Esophagus muscularis mucosa (tissue), 4 donors: Measurements from ENCODE around the gene NEO1. TPM values are rescaled to one million over a fixed set of nuclear protein-coding genes. Genes with fewer than 3 reads are reported as not detected.

ENCODE experiments used
- DNase-seq: peaks from one replicate; pipeline ENCODE4 v3.0.0-alpha.2; 2017; ENCODE audit errors: extremely low spot score
- H3K27ac ChIP-seq, 4 donors: fragments of 200-600 bp; sonication (generic); replicated peaks in 1 of 4; 1 replicate in 3 of 4; 2 replicates in 1 of 4; pipeline ENCODE4 v1.5.1; 2016 to 2019; ENCODE audit warnings: mild to moderate bottlenecking in 1 of 4
- H3K27me3 ChIP-seq, 4 donors: fragments of 200-600 bp; sonication (generic); one replicate each; pipeline versions ENCODE4 v1.5.1 to v1.6.0; 2016 to 2019
- H3K36me3 ChIP-seq, 4 donors: fragments of 200-600 bp; sonication (generic); one replicate each; pipeline ENCODE4 v1.5.1; 2016 to 2019
- H3K4me1 ChIP-seq, 4 donors: fragments of 200-600 bp; sonication (generic); one replicate each; pipeline ENCODE4 v1.5.1; 2016 to 2019
- H3K4me3 ChIP-seq, 4 donors: fragments of 200-600 bp; sonication (generic); 1 replicate in 2 of 4; 2 replicates in 2 of 4; pipeline ENCODE4 v1.5.1; 2016 to 2019; ENCODE audit warnings: mild to moderate bottlenecking in 4 of 4, moderate library complexity in 1 of 4
- H3K9me3 ChIP-seq, 4 donors: fragments of 200-600 bp; sonication (generic); 1 replicate in 3 of 4; 2 replicates in 1 of 4; pipeline ENCODE4 v1.5.1; 2016 to 2019
- CTCF ChIP-seq, 3 experiments: fragments of 200-600 bp in 2 of 3; fragments of 450-650 bp in 1 of 3; sonication (generic) in 2 of 3; IDR thresholded peaks; one replicate each; pipeline ENCODE4 v1.5.1; 2017 to 2019; ENCODE audit warnings: antibody characterized with exemption in 3 of 3, mild to moderate bottlenecking in 2 of 3, moderate library complexity in 1 of 3
- EP300 ChIP-seq: sonication (generic); formaldehyde crosslinking; IDR thresholded peaks from one replicate; pipeline ENCODE4 v1.6.1; 2017; ENCODE audit warnings: antibody characterized with exemption
- POLR2A ChIP-seq: fragments of 450-650 bp; IDR thresholded peaks from one replicate; pipeline ENCODE4 v1.6.1; 2017; ENCODE audit warnings: antibody characterized with exemption, moderate library complexity, mild to moderate bottlenecking, low read depth
- POLR2AphosphoS5 ChIP-seq, 2 donors: sonication (generic); formaldehyde crosslinking; IDR thresholded peaks; one replicate each; pipeline ENCODE4 v1.6.1; 2017; ENCODE audit warnings: antibody characterized with exemption in 2 of 2
- WGBS: methylation state at CpG from one replicate; pipeline ENCODE4 v1.1.5; 2018; 5-methylcytosine and 5-hydroxymethylcytosine counted together
- intact Hi-C: fragments of 100-400 bp; cut with DNase I; formaldehyde crosslinking; loops from one replicate; pipeline ENCODE4 v1.15.1; 2023
- total RNA-seq, 4 donors: library from RNA; depleted of rRNA; stranded (reverse); fragments of >200 nt; gene quantifications; one replicate each; pipeline versions ENCODE4 v1.1.0 to v1.2.1, GENCODE V29; 2016

The NEO1 gene
- total RNA-seq, 4 donors from 2014 or later = 38.2 to 61.2 (median 53.5) TPM

- WGBS = 100% methylated on average over 1 of the region's 1 CpG
- intact Hi-C loops = no loop called here
Measured at GRCh38 chr15:73110201-73110600, 57.9 kb downstream of the NEO1 start.

GRCh38 chr15:73114064-73114463, 61.8 kb downstream of the NEO1 start:
- intact Hi-C loops = no loop called here
- H3K27me3 ChIP-seq = no peaks in the 10 kb centered on the region
- WGBS = 87% methylated on average over 7 of the region's 7 CpGs

More at GRCh38 chr15:73110201-73110600, 57.9 kb downstream of the NEO1 start:
- Histone ChIP-seq H3K4me3 (no peak overlapping the region), H3K27ac (no peak overlapping the region), H3K9me3 (no peaks in the 10 kb centered on the region), H3K36me3 (no peaks in the 10 kb centered on the region), H3K4me1 (no peaks in the 10 kb centered on the region), H3K27me3 (no peaks in the 10 kb centered on the region)
- no peak for TF ChIP-seq CTCF (IDR thresholded peaks at IDR 0.05)
- no peak for TF ChIP-seq POLR2AphosphoS5 (IDR thresholded peaks at IDR 0.05)
- no peak for TF ChIP-seq EP300
- TF ChIP-seq POLR2A = no peak
- DNase-seq = no peak

GRCh38 chr15:73116164-73116563, 63.9 kb downstream of the NEO1 start:
- WGBS = 89% methylated on average over 2 of the region's 2 CpGs
- TF ChIP-seq CTCF (IDR thresholded peaks at IDR 0.05) = no peak
- TF ChIP-seq POLR2A = no peak
- TF ChIP-seq POLR2AphosphoS5 (IDR thresholded peaks at IDR 0.05) = no peak
- no peak overlapping the region for H3K27ac ChIP-seq
- H3K9me3 ChIP-seq = no peaks in the 10 kb centered on the region
- DNase-seq = no peak
- H3K36me3 ChIP-seq = peaks cover 0 to 11% (median 5%) of the 10 kb centered on the region in 4 donors
- intact Hi-C loops = no loop called here
- H3K27me3 ChIP-seq = no peaks in the 10 kb centered on the region
- no peak overlapping the region for H3K4me3 ChIP-seq
- no peaks in the 10 kb centered on the region for H3K4me1 ChIP-seq

More at GRCh38 chr15:73114064-73114463, 61.8 kb downstream of the NEO1 start:
- Histone ChIP-seq H3K9me3 (no peaks in the 10 kb centered on the region), H3K36me3 (peaks cover 0 to 11% (median 5%) of the 10 kb centered on the region in 4 donors), H3K4me1 (no peaks in the 10 kb centered on the region), H3K27ac (no peak overlapping the region), H3K4me3 (no peak overlapping the region)
- DNase-seq = no peak
- TF ChIP-seq POLR2A = no peak
- TF ChIP-seq EP300 = no peak
- no peak for TF ChIP-seq POLR2AphosphoS5 (IDR thresholded peaks at IDR 0.05)
- TF ChIP-seq CTCF (IDR thresholded peaks at IDR 0.05) = no peak

- TF ChIP-seq POLR2AphosphoS5 (IDR thresholded peaks at IDR 0.05) (no peak), EP300 (no peak), CTCF (IDR thresholded peaks at IDR 0.05) (no peak), POLR2A (no peak)
- Histone ChIP-seq H3K36me3 (peaks cover 0 to 19% (median 11%) of the 10 kb centered on the region in 4 donors), H3K4me3 (no peak overlapping the region), H3K9me3 (no peaks in the 10 kb centered on the region), H3K4me1 (no peaks in the 10 kb centered on the region), H3K27me3 (no peaks in the 10 kb centered on the region), H3K27ac (no peak overlapping the region)
- intact Hi-C loops = no loop called here
- DNase-seq = no peak
- WGBS = 84% methylated on average over 3 of the region's 3 CpGs
Measured at GRCh38 chr15:73118055-73118454, 65.8 kb downstream of the NEO1 start.

- TF ChIP-seq POLR2AphosphoS5 (IDR thresholded peaks at IDR 0.05) (no peak), POLR2A (no peak), EP300 (no peak), CTCF (IDR thresholded peaks at IDR 0.05) (no peak)
- peaks cover 0 to 29% (median 15%) of the 10 kb centered on the region in 4 donors for H3K36me3 ChIP-seq
- WGBS = 85% methylated on average over 6 of the region's 6 CpGs
- H3K4me1 ChIP-seq = no peaks in the 10 kb centered on the region
- H3K4me3 ChIP-seq = no peak overlapping the region
- no peak for DNase-seq
- intact Hi-C loops = no loop called here
- no peaks in the 10 kb centered on the region for H3K27me3 ChIP-seq
- no peak overlapping the region for H3K27ac ChIP-seq
- H3K9me3 ChIP-seq = no peaks in the 10 kb centered on the region
Measured at GRCh38 chr15:73119478-73119877, 67.2 kb downstream of the NEO1 start.
